Fibroblast of lung (primary cell): ENCODE results near the gene CORO2A.

Experiments used
- CTCF ChIP-seq, 2 donors: IDR thresholded peaks in 1 of 2; conservative IDR thresholded peaks in 1 of 2; 1 replicate in 1 of 2; 2 replicates in 1 of 2; pipeline ENCODE4 v1.5.1; 2011 to 2012; ENCODE audit warnings: low read length in 2 of 2, control low read depth in 1 of 2, inconsistent platforms in 1 of 2, low read depth in 1 of 2, mild to moderate bottlenecking in 1 of 2
- EZH2 ChIP-seq: IDR thresholded peaks from 2 replicates; pipeline ENCODE4 v1.5.1; 2012; ENCODE audit warnings: low read length, control low read depth, mild to moderate bottlenecking; ENCODE audit errors: missing control alignments

- TF ChIP-seq CTCF (conservative IDR thresholded peaks at IDR 0.05 in 1 of 2, IDR thresholded peaks at IDR 0.05 in 1 of 2; ENCODE audit: low read depth in 1 of 2, low read length in 2 of 2) (no peak), EZH2 (no peak)
Measured at GRCh38 chr9:98176391-98177259, 15.8 kb downstream of the CORO2A start.
